ENCODE results near the gene UCP2. TPM values are rescaled to one million over a fixed set of nuclear protein-coding genes. Genes with fewer than 3 reads are reported as not detected.

UCP2 gene
- total and polyA plus RNA-seq, 7 donors: 11.8 to 99.5 (median 74.5) TPM

GRCh38 chr11:74010306-74011300 lies 28.0 kb upstream of the UCP2 start:
- H3K27me3 ChIP-seq (ENCODE audit: insufficient read depth in 3 of 3, low read length in 2 of 3): no peaks in the 10 kb centered on the region
- H3K9me3 ChIP-seq: no peaks in the 10 kb centered on the region
- peaks cover 0 to 13% of the 10 kb centered on the region in 2 donors for H3K36me3 ChIP-seq (ENCODE audit: insufficient read depth in 1 of 2, low read depth in 1 of 2)
- H3K4me1 ChIP-seq: peaks cover 34% of the 10 kb centered on the region
- intact Hi-C loops (cut with DNase I): loop anchor here in 1 of 2 donors (5.0 kb wide), 1 partner anchor 62 kb away; no protein-coding TSS in a partner anchor
- WGBS, 3 donors: 60 to 89% (median 62%) methylated on average over 9 of the region's 9 CpGs
- no peak for TF ChIP-seq CTCF (IDR thresholded peaks at IDR 0.05)
- H3K4me3 ChIP-seq: no peak overlapping the region
- ATAC-seq (no peak), DNase-seq (no peak)
- H3K27ac ChIP-seq: peak overlapping the region; percentile 98

GRCh38 chr11:74009675-74010305 lies 27.1 kb upstream of the UCP2 start:
- peak overlapping the region; percentile 98 for H3K27ac ChIP-seq
- intact Hi-C loops (cut with DNase I): loop anchor here in 1 of 2 donors (5.0 kb wide), 1 partner anchor 63 kb away; no protein-coding TSS in a partner anchor

GRCh38 chr11:74009230-74009547 lies 26.5 kb upstream of the UCP2 start:
- WGBS, 3 donors: 35 to 54% (median 44%) methylated on average over 3 of the region's 3 CpGs
- ATAC-seq: no peak
- H3K4me3 ChIP-seq: peak overlapping the region; percentile 75
- DNase-seq: no peak
- H3K4me1 ChIP-seq: peaks cover 46% of the 10 kb centered on the region
- peaks cover 0 to 28% of the 10 kb centered on the region in 2 donors for H3K36me3 ChIP-seq (ENCODE audit: insufficient read depth in 1 of 2, low read depth in 1 of 2)
- H3K27me3 ChIP-seq (ENCODE audit: insufficient read depth in 3 of 3, low read length in 2 of 3): no peaks in the 10 kb centered on the region
- peak overlapping the region; percentile 98 for H3K27ac ChIP-seq
- H3K9me3 ChIP-seq: no peaks in the 10 kb centered on the region
- no peak for TF ChIP-seq CTCF (IDR thresholded peaks at IDR 0.05)
- intact Hi-C loops (cut with DNase I): no loop called here

More at GRCh38 chr11:74009675-74010305, 27.1 kb upstream of the UCP2 start:
- ATAC-seq (no peak), DNase-seq (no peak)
- Histone ChIP-seq H3K27me3 (ENCODE audit: insufficient read depth in 3 of 3, low read length in 2 of 3) (no peaks in the 10 kb centered on the region), H3K4me3 (no peak overlapping the region), H3K36me3 (ENCODE audit: insufficient read depth in 1 of 2, low read depth in 1 of 2) (peaks cover 0 to 22% of the 10 kb centered on the region in 2 donors), H3K4me1 (peaks cover 42% of the 10 kb centered on the region), H3K9me3 (no peaks in the 10 kb centered on the region)
- WGBS, 3 donors: 65 to 84% (median 66%) methylated on average over 5 of the region's 5 CpGs
- no peak for TF ChIP-seq CTCF (IDR thresholded peaks at IDR 0.05)

- WGBS, 3 donors: 29 to 40% (median 34%) methylated on average over 9 of the region's 9 CpGs
- TF ChIP-seq CTCF (IDR thresholded peaks at IDR 0.05): no peak
- peak in 1 of 2 donors; percentile 78 for DNase-seq
- peak within 1 kb of the TSS; percentile 75 for H3K4me3 ChIP-seq
- H3K27me3 ChIP-seq (ENCODE audit: insufficient read depth in 3 of 3, low read length in 2 of 3): no peaks in the 10 kb centered on the region
- H3K9me3 ChIP-seq: no peaks in the 10 kb centered on the region
- peaks cover 48% of the 10 kb centered on the region for H3K4me1 ChIP-seq
- intact Hi-C loops (cut with DNase I): loop anchor here in 1 of 2 donors (1.0 kb wide), 1 partner anchor 25 kb away; no protein-coding TSS in a partner anchor
- ATAC-seq: peak; percentile 81 to 88 (median 86)
- H3K27ac ChIP-seq: peak within 1 kb of the TSS; percentile 98
- H3K36me3 ChIP-seq (ENCODE audit: insufficient read depth in 1 of 2, low read depth in 1 of 2): peaks cover 0 to 33% of the 10 kb centered on the region in 2 donors
Observed at GRCh38 chr11:74008373-74009229, 26.0 kb upstream of the UCP2 start, which contains the start of gene UCP3. TSS of gene UCP3 (minus strand) at chr11:74009085. CDS start at chr11:74007042, 2,043 bp downstream.
